ENCODE measurements around the gene FGF23.
"Not testable (repeated sequence)": the region's sequence is repeated elsewhere in the genome, so short reads cannot be mapped to it uniquely, and the experiment has no call there.

The FGF23 gene

DNA sequence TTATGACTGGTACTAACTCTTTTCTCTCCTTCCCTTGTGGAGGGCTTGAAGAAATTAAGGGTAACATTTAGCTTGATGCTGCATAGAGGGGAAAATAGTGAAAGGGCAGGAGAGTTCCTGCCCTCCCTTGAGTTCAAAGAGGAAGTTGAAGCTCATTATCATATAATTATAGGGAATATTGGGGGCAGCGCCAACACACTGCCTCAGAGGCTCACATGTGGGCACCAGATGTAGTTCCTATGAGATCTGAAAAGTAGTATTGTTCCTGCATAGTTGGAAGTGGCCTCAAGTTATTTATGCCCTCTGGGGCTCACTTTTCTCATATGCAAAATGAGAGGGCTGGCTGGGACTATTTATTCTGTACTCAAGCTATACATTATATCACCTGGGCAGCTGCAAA, 33.0 kb upstream of the FGF23 start:
- no peaks in the 10 kb centered on the region for H3K9me3 ChIP-seq (ENCODE audit: control insufficient read depth, low read length)
- no peak overlapping the region for H3K4me3 ChIP-seq (ENCODE audit: insufficient read depth, low read depth, low read length)
- no peaks in the 10 kb centered on the region for H3K27me3 ChIP-seq (ENCODE audit: control insufficient read depth, insufficient read depth, low read length, poor library complexity, severe bottlenecking)
- 95 to 100% methylated on average over 1 of the region's 1 CpG for WGBS, 2 experiments
- peaks cover 11% of the 10 kb centered on the region for H3K4me1 ChIP-seq (ENCODE audit: control insufficient read depth, insufficient read depth, low read length)
- no peaks in the 10 kb centered on the region for H3K36me3 ChIP-seq (ENCODE audit: control insufficient read depth, insufficient read depth, low read length)
- no peak overlapping the region for H3K27ac ChIP-seq (ENCODE audit: insufficient read depth, low read depth, low read length, poor library complexity, severe bottlenecking)

DNA sequence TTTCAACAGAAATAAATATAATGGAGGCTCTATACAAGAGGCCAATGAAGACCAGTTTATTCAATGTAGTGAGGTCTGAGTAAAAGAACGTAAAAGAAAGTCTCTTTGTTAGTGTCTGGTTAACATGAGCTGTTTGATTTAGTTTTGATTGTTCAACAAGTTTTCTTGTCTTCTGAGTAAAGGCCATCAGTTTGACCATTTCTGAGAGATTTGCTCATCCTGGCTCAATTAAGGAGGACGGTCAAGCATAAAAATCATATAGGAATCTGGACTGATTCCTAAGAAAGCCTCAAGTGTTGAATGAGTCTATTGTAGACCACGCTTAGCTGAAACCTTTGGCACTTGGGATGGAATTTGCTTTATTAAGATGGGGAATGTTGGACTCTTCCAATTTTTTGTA, 32.5 kb upstream of the FGF23 start:
- peaks cover 7% of the 10 kb centered on the region for H3K4me1 ChIP-seq (ENCODE audit: control insufficient read depth, insufficient read depth, low read length)
- H3K27me3 ChIP-seq (ENCODE audit: control insufficient read depth, insufficient read depth, low read length, poor library complexity, severe bottlenecking) = no peaks in the 10 kb centered on the region
- no peaks in the 10 kb centered on the region for H3K9me3 ChIP-seq (ENCODE audit: control insufficient read depth, low read length)
- H3K4me3 ChIP-seq (ENCODE audit: insufficient read depth, low read depth, low read length) = no peak overlapping the region
- no peak overlapping the region for H3K27ac ChIP-seq (ENCODE audit: insufficient read depth, low read depth, low read length, poor library complexity, severe bottlenecking)
- WGBS, 2 experiments = 94 to 95% methylated on average over 3 of the region's 3 CpGs
- no peaks in the 10 kb centered on the region for H3K36me3 ChIP-seq (ENCODE audit: control insufficient read depth, insufficient read depth, low read length)

DNA sequence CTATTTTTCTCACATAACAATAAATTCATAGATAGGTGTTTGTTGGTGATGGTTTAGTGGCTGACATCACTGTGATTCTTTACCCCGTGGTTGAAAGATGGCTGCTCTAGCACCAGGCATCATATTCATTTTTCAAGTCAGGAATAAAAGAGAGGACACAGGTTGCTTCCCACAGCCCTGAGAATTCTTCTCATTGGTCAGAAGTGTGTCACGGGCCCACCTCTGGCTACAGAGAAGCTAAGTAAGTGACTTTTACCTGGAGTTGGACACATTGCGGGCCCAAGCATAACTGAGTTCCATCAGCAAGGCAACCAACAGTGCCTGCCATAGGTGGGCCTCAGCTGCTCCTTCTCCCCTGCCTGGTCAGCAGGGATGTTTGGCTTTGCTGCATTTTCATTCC, 27.6 kb upstream of the FGF23 start:
- H3K36me3 ChIP-seq (ENCODE audit: control insufficient read depth, insufficient read depth, low read length) = no peaks in the 10 kb centered on the region
- H3K4me3 ChIP-seq (ENCODE audit: insufficient read depth, low read depth, low read length) = no peak overlapping the region
- H3K9me3 ChIP-seq (ENCODE audit: control insufficient read depth, low read length) = no peaks in the 10 kb centered on the region
- H3K4me1 ChIP-seq (ENCODE audit: control insufficient read depth, insufficient read depth, low read length) = no peaks in the 10 kb centered on the region
- no peaks in the 10 kb centered on the region for H3K27me3 ChIP-seq (ENCODE audit: control insufficient read depth, insufficient read depth, low read length, poor library complexity, severe bottlenecking)
- 92 to 94% methylated on average over 3 of the region's 3 CpGs for WGBS, 2 experiments
- H3K27ac ChIP-seq (ENCODE audit: insufficient read depth, low read depth, low read length, poor library complexity, severe bottlenecking) = no peak overlapping the region

DNA sequence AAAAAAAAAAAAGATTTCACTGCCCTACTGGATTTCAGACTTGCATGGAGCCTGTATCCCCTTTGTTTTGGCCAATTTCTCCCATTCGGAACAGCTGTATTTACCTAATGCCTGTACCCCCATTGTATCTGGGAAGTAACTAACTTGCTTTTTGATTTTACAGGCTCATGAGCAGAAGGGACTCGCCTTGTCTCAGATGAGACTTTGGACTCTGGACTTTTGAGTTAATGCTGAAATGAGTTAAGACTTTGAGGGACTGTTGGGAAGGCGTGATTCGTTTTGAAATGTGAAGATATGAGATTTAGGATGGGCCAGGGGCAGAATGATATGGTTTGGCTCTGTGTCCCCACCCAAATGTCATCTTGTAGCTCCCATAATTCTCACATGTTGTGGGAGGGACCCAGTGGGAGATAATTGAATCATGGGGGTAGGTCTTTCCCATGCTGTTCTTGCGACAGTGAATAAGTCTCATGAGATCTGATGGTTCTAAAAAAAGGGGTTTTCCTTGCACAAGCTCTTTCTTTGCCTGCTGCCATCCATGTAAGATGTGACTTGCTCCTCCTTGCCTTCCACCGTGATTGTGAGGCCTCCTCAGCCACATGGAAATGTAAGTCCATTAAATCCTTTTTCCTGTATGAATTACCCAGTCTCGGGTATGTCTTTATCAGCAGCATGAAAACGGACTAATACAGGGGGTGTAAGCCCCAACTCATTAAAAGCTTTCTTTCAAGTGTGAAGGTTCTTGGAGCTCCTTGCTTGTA, 25.5 kb upstream of the FGF23 start:
- not testable (repeated sequence) for H3K4me1 ChIP-seq (ENCODE audit: control insufficient read depth, insufficient read depth, low read length); H3K27ac ChIP-seq (ENCODE audit: insufficient read depth, low read depth, low read length, poor library complexity, severe bottlenecking); H3K36me3 ChIP-seq (ENCODE audit: control insufficient read depth, insufficient read depth, low read length); H3K27me3 ChIP-seq (ENCODE audit: control insufficient read depth, insufficient read depth, low read length, poor library complexity, severe bottlenecking); H3K9me3 ChIP-seq (ENCODE audit: control insufficient read depth, low read length); H3K4me3 ChIP-seq (ENCODE audit: insufficient read depth, low read depth, low read length)
- 94 to 96% methylated on average over 8 of the region's 8 CpGs for WGBS, 2 experiments

DNA sequence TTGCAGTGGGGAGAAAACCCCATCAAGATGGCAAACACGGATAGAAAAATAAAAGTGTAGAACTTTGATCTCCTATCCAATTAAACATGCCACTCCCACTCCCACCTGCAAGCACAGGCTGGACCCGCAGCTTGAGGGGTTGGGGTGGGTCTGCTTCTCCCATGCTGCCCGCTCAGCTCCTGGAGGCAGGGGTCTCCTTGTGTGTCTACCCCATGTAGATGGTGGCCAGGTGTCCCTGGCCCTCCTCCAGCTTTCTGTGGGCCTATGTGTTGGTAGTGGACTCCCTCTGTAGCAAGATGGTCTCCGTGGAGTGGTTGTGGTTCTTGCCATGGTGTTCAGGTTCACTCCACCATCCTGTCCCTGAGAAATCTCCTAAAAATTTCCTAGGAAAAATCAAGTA, 23.5 kb upstream of the FGF23 start:
- H3K36me3 ChIP-seq (ENCODE audit: control insufficient read depth, insufficient read depth, low read length) = no peaks in the 10 kb centered on the region
- no peaks in the 10 kb centered on the region for H3K9me3 ChIP-seq (ENCODE audit: control insufficient read depth, low read length)
- H3K4me3 ChIP-seq (ENCODE audit: insufficient read depth, low read depth, low read length) = no peak overlapping the region
- no peaks in the 10 kb centered on the region for H3K4me1 ChIP-seq (ENCODE audit: control insufficient read depth, insufficient read depth, low read length)
- H3K27me3 ChIP-seq (ENCODE audit: control insufficient read depth, insufficient read depth, low read length, poor library complexity, severe bottlenecking) = no peaks in the 10 kb centered on the region
- no peak overlapping the region for H3K27ac ChIP-seq (ENCODE audit: insufficient read depth, low read depth, low read length, poor library complexity, severe bottlenecking)
- WGBS, 2 experiments = 83 to 90% methylated on average over 4 of the region's 4 CpGs

DNA sequence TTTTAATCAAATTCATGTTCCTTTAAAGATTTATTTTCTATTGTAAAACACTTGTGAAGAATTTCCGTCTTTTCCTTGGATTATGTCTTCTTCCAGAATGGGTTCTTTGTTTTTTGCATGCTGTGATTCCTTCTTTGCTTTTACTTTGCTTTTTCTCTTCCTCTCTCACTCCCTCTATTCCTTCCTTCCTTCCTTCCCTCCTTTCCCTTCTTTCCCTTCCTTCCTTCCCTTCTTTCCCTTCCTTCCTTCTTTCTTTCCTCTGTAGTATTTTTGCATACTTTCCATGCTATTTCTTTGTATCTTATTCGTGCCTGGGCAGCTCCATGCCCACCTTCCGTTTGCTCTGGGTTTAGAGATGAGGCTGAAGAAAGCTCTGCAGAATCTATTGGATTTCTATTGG, 21.6 kb upstream of the FGF23 start:
- Histone ChIP-seq H3K4me3 (ENCODE audit: insufficient read depth, low read depth, low read length) (no peak overlapping the region), H3K27ac (ENCODE audit: insufficient read depth, low read depth, low read length, poor library complexity, severe bottlenecking) (no peak overlapping the region), H3K9me3 (ENCODE audit: control insufficient read depth, low read length) (no peaks in the 10 kb centered on the region), H3K27me3 (ENCODE audit: control insufficient read depth, insufficient read depth, low read length, poor library complexity, severe bottlenecking) (no peaks in the 10 kb centered on the region), H3K4me1 (ENCODE audit: control insufficient read depth, insufficient read depth, low read length) (no peaks in the 10 kb centered on the region), H3K36me3 (ENCODE audit: control insufficient read depth, insufficient read depth, low read length) (no peaks in the 10 kb centered on the region)
- WGBS, 2 experiments = 96 to 97% methylated on average over 2 to 3 of the region's 3 CpGs

DNA sequence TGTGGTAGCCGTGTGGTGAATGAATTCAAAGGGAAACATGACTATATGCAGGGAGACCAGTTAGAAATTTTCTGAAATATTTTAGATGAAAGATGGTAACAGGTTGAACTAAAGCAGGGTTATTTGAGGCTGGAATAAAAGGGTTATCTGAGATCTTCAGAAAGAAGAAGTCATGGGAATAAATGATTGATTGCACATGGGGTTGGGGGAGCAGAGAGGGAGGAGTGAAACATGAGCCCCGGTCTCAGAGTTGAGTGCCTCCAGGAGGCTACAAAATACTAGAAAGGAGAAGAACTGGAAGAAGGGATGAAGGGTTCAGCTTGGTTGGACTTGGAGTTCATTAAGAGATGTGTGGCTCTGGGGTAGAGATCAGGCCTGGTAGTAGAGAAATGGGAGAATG, 16.3 kb upstream of the FGF23 start:
- Histone ChIP-seq H3K36me3 (ENCODE audit: control insufficient read depth, insufficient read depth, low read length) (no peaks in the 10 kb centered on the region), H3K4me3 (ENCODE audit: insufficient read depth, low read depth, low read length) (no peak overlapping the region), H3K27ac (ENCODE audit: insufficient read depth, low read depth, low read length, poor library complexity, severe bottlenecking) (no peak overlapping the region), H3K27me3 (ENCODE audit: control insufficient read depth, insufficient read depth, low read length, poor library complexity, severe bottlenecking) (no peaks in the 10 kb centered on the region), H3K4me1 (ENCODE audit: control insufficient read depth, insufficient read depth, low read length) (no peaks in the 10 kb centered on the region), H3K9me3 (ENCODE audit: control insufficient read depth, low read length) (no peaks in the 10 kb centered on the region)
- WGBS, 2 experiments = 90 to 93% methylated on average over 2 of the region's 2 CpGs

DNA sequence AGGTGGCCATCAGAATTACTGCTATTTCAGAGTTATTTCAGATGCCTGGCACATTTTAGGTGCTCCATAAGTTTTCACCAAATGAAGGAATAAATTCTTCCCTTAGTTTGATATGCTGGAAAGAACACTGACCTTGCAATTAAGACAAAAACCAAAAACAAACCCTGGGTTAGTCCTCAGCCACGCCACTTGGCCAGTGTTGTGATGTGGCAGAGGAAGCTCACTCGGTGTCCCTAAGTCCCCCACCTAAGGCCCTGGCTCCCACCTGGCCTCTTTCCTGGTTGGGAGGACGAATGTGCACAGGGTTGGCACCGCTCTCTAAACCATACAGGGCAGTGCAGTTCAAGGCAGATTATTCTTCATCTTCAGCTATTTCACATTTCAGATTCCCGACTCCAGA, 13.7 kb upstream of the FGF23 start:
- H3K4me3 ChIP-seq (ENCODE audit: insufficient read depth, low read depth, low read length) = no peak overlapping the region
- H3K9me3 ChIP-seq (ENCODE audit: control insufficient read depth, low read length) = no peaks in the 10 kb centered on the region
- H3K4me1 ChIP-seq (ENCODE audit: control insufficient read depth, insufficient read depth, low read length) = no peaks in the 10 kb centered on the region
- H3K27me3 ChIP-seq (ENCODE audit: control insufficient read depth, insufficient read depth, low read length, poor library complexity, severe bottlenecking) = no peaks in the 10 kb centered on the region
- 92 to 94% methylated on average over 5 of the region's 5 CpGs for WGBS, 2 experiments
- H3K27ac ChIP-seq (ENCODE audit: insufficient read depth, low read depth, low read length, poor library complexity, severe bottlenecking) = no peak overlapping the region
- H3K36me3 ChIP-seq (ENCODE audit: control insufficient read depth, insufficient read depth, low read length) = no peaks in the 10 kb centered on the region

DNA sequence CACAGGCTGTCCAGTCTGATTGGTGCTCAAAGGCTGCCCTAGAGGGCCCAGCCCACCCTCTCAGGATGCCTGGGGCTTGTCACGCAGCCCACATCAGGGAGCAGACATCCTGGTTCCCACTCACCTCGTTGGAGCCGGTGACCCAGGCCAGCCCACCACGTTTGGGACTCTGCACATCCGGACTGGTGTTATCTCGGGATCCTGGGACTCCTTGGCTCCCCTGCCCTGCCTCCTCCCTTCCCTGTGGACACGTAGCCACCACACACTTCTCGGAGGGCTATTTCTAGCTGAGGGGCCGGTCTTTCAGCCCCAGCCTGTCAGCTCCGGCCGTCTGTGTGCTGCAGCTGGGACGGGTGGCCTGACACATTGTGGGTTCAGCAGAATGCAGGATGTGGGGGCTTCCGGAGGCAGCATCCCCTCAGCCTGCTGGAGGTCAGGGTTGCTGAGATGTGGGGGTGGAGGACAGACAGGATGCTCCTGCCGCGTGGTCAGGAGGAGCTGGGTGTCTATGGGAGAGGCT, 12.8 kb upstream of the FGF23 start:
- WGBS, 2 experiments = 89 to 93% methylated on average over 15 of the region's 15 CpGs
- H3K4me1 ChIP-seq (ENCODE audit: control insufficient read depth, insufficient read depth, low read length) = no peaks in the 10 kb centered on the region

DNA sequence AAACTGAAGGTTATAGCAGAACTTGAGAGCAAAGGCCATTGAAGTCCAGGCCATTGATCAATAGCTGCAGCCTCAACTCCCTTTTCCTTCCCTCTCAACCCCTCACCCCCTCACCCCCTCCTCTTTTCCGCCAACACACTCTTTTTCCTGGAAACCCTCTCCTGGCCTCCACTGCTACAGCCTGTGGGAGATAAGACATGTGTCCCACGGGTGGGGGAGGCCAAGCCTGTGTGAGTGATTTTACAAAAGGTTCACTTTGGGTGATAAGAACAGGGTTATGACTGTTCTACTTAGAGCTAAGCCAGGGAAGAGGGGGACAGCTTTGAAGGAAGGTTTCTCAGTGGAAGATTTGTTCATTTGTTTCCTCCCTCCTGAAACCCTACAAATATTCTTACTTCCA, 9.2 kb upstream of the FGF23 start:
- H3K4me1 ChIP-seq (ENCODE audit: control insufficient read depth, insufficient read depth, low read length) = no peaks in the 10 kb centered on the region
- 79 to 89% methylated on average over 2 of the region's 2 CpGs for WGBS, 2 experiments
- no peak overlapping the region for H3K27ac ChIP-seq (ENCODE audit: insufficient read depth, low read depth, low read length, poor library complexity, severe bottlenecking)
- no peak overlapping the region for H3K4me3 ChIP-seq (ENCODE audit: insufficient read depth, low read depth, low read length)
- H3K9me3 ChIP-seq (ENCODE audit: control insufficient read depth, low read length) = no peaks in the 10 kb centered on the region
- no peaks in the 10 kb centered on the region for H3K27me3 ChIP-seq (ENCODE audit: control insufficient read depth, insufficient read depth, low read length, poor library complexity, severe bottlenecking)
- H3K36me3 ChIP-seq (ENCODE audit: control insufficient read depth, insufficient read depth, low read length) = no peaks in the 10 kb centered on the region

More for the DNA sequence above, 12.8 kb upstream of the FGF23 start:
- no peak overlapping the region for H3K27ac ChIP-seq (ENCODE audit: insufficient read depth, low read depth, low read length, poor library complexity, severe bottlenecking)
- H3K4me3 ChIP-seq (ENCODE audit: insufficient read depth, low read depth, low read length) = no peak overlapping the region
- H3K27me3 ChIP-seq (ENCODE audit: control insufficient read depth, insufficient read depth, low read length, poor library complexity, severe bottlenecking) = no peaks in the 10 kb centered on the region
- no peaks in the 10 kb centered on the region for H3K36me3 ChIP-seq (ENCODE audit: control insufficient read depth, insufficient read depth, low read length)
- no peaks in the 10 kb centered on the region for H3K9me3 ChIP-seq (ENCODE audit: control insufficient read depth, low read length)
